Endodermal cell (in vitro differentiated cells): ENCODE data around the gene KIAA1671. TPM values are rescaled to one million over a fixed set of nuclear protein-coding genes. Genes with fewer than 3 reads are reported as not detected.
A peak's percentile ranks its signal among the peaks of the same experiment; 100 is the strongest.

ENCODE experiments used
- DNase-seq: peaks from one replicate; pipeline ENCODE4 v3.0.0-alpha.2; 2017
- H3K27ac ChIP-seq: 2 replicates; pipeline ENCODE4 v1.5.1; 2013; ENCODE audit warnings: mild to moderate bottlenecking, low read depth, low read length, moderate library complexity
- H3K27me3 ChIP-seq: 2 replicates; pipeline ENCODE4 v1.6.1; 2013; ENCODE audit warnings: mild to moderate bottlenecking, low read length, moderate library complexity; ENCODE audit not compliant: insufficient read depth, control insufficient read depth, poor library complexity, severe bottlenecking
- H3K36me3 ChIP-seq: 2 replicates; pipeline ENCODE4 v1.7.0; 2013; ENCODE audit warnings: mild to moderate bottlenecking, low read length, moderate library complexity; ENCODE audit not compliant: control insufficient read depth, insufficient read depth
- H3K4me1 ChIP-seq: one replicate; pipeline ENCODE4 v1.7.0; 2013; ENCODE audit warnings: low read length; ENCODE audit not compliant: control insufficient read depth, insufficient read depth
- H3K4me3 ChIP-seq: 2 replicates; pipeline ENCODE4 v1.5.1; 2013; ENCODE audit warnings: mild to moderate bottlenecking, low read length, moderate library complexity
- H3K9ac ChIP-seq: 2 replicates; pipeline ENCODE4 v1.6.1; 2013; ENCODE audit warnings: mild to moderate bottlenecking, low read length, moderate library complexity; ENCODE audit not compliant: poor library complexity, severe bottlenecking; ENCODE audit errors: extremely low read depth
- H3K9me3 ChIP-seq: 2 replicates; pipeline ENCODE4 v1.6.1; 2013; ENCODE audit warnings: mild to moderate bottlenecking, low read length, moderate library complexity; ENCODE audit not compliant: control insufficient read depth
- H3K27ac Mint-ChIP-seq: 2 replicates; pipeline ENCODE4 v1.8.0; 2020; ENCODE audit warnings: mixed read lengths
- H3K27me3 Mint-ChIP-seq: 2 replicates; pipeline ENCODE4 v1.8.0; 2021; ENCODE audit warnings: mild to moderate bottlenecking, mixed read lengths; ENCODE audit not compliant: insufficient read depth
- H3K36me3 Mint-ChIP-seq: 2 replicates; pipeline ENCODE4 v1.8.0; 2020; ENCODE audit warnings: low read depth, mixed read lengths
- H3K4me1 Mint-ChIP-seq: 2 replicates; pipeline ENCODE4 v1.8.0; 2020; ENCODE audit warnings: mixed read lengths
- H3K4me3 Mint-ChIP-seq: 2 replicates; pipeline ENCODE4 v1.8.0; 2020; ENCODE audit warnings: mild to moderate bottlenecking, moderate library complexity, mixed read lengths
- H3K9me3 Mint-ChIP-seq: 2 replicates; pipeline ENCODE4 v1.8.0; 2020; ENCODE audit warnings: mild to moderate bottlenecking, mixed read lengths
- WGBS, 2 experiments: methylation state at CpG; one replicate each; pipeline versions ENCODE4 v1.1.5 to v1.1.7; 2013; ENCODE audit warnings: missing lambda C conversion rate in 2 of 2, mixed read lengths in 1 of 2; ENCODE audit not compliant: insufficient coverage in 1 of 2, insufficient read length in 1 of 2; 5-methylcytosine and 5-hydroxymethylcytosine counted together
- total RNA-seq, 2 donors: library from RNA; stranded (reverse); fragmentation: NEBNext Ultra II Directional in 1 of 2; extraction: Animal tissue kit (Norgen Biotek cat#: 25700) in 1 of 2; gene quantifications; 2 replicates in 1 of 2; 3 replicates in 1 of 2; pipeline ENCODE4 v1.2.1, GENCODE V29; 2021
- TF ChIP-seq, protein P1 (sequence below): fragments of 200-600 bp; sonication (generic); conservative IDR thresholded peaks from 2 replicates; pipeline ENCODE4 v1.5.0; 2021; ENCODE audit warnings: antibody characterized with exemption, mild to moderate bottlenecking

Gene KIAA1671
- total RNA-seq, 2 donors from 2014 or later: 38.8 to 43.7 TPM

DNA sequence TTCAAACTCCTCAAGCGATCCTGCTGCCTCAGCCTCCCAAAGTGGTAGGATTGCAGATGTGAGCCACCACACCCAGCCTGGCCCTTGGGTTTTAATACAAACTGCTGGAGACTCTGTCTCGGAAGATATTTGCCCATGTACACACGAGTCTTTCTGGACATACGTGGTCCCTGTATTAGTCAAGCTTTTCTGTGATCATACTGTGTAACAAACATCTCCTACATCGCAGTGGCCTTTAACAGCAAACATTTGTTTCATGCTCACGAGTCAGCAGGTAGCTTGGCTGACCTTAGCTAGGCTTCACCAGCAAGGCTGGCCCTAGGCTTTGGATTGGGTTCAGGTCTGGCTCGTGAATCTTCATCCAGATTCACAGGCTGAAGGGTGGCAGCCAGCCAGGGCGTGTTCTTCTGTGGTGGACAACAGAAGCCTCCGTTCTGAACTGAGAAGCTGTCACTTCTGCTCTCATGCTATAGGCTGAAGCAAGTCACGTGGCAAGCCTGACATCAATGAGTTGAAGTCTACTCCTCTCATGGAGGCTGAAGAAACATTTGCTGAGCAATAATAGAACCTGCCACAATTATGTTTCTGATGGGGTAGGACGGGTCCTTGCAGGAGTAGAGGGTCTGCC lies 8.8 kb downstream of the KIAA1671 start:
- H3K9me3 ChIP-seq: peaks cover 6% of the 10 kb centered on the region
- Mint-ChIP-seq H3K9me3 (no peaks in the 10 kb centered on the region), H3K27me3 (no peaks in the 10 kb centered on the region), H3K4me1 (peaks cover 6% of the 10 kb centered on the region), H3K27ac (peak overlapping the region; percentile 10), H3K4me3 (no peak overlapping the region), H3K36me3 (peaks cover 28% of the 10 kb centered on the region)
- H3K9ac ChIP-seq: no peak overlapping the region
- H3K4me1 ChIP-seq: peaks cover 5% of the 10 kb centered on the region
- peaks cover 15% of the 10 kb centered on the region for H3K36me3 ChIP-seq
- 92 to 93% methylated on average over 10 to 11 of the region's 11 CpGs for WGBS, 2 experiments
- no peak overlapping the region for H3K27ac ChIP-seq
- no peak overlapping the region for H3K4me3 ChIP-seq
- TF ChIP-seq, protein P1, sequence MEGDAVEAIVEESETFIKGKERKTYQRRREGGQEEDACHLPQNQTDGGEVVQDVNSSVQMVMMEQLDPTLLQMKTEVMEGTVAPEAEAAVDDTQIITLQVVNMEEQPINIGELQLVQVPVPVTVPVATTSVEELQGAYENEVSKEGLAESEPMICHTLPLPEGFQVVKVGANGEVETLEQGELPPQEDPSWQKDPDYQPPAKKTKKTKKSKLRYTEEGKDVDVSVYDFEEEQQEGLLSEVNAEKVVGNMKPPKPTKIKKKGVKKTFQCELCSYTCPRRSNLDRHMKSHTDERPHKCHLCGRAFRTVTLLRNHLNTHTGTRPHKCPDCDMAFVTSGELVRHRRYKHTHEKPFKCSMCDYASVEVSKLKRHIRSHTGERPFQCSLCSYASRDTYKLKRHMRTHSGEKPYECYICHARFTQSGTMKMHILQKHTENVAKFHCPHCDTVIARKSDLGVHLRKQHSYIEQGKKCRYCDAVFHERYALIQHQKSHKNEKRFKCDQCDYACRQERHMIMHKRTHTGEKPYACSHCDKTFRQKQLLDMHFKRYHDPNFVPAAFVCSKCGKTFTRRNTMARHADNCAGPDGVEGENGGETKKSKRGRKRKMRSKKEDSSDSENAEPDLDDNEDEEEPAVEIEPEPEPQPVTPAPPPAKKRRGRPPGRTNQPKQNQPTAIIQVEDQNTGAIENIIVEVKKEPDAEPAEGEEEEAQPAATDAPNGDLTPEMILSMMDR: no peak
- no peak for DNase-seq
- no peaks in the 10 kb centered on the region for H3K27me3 ChIP-seq

DNA sequence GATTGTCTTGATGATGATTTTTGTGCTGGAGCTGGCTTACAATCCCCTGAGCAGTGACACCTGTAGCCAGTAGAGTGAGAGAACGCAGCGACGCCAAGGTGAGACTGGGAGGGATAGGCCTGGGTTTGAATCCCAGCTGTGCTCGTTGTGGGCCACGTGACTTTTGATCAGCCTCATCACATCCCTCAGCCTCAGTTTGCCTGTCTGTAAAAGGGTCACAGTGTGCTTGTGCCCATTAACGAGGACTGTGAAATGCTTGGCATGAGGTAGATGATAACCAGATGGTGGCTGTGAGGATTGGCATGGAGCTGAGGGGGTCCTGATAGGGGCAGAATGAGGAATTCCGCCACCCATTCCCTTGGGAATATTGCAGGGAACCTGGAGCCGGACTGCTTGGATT lies 9.6 kb downstream of the KIAA1671 start:
- Mint-ChIP-seq H3K27me3 (no peaks in the 10 kb centered on the region), H3K9me3 (no peaks in the 10 kb centered on the region), H3K27ac (peak overlapping the region; percentile 10), H3K36me3 (peaks cover 25% of the 10 kb centered on the region), H3K4me1 (peaks cover 8% of the 10 kb centered on the region), H3K4me3 (no peak overlapping the region)
- H3K9ac ChIP-seq: no peak overlapping the region
- DNase-seq: no peak
- H3K27ac ChIP-seq: no peak overlapping the region
- WGBS, 2 experiments: 94 to 100% methylated on average over 5 to 8 of the region's 8 CpGs
- H3K9me3 ChIP-seq: peaks cover 6% of the 10 kb centered on the region
- H3K36me3 ChIP-seq: peaks cover 15% of the 10 kb centered on the region
- TF ChIP-seq, protein P1: no peak
- H3K4me3 ChIP-seq: no peak overlapping the region
- no peaks in the 10 kb centered on the region for H3K27me3 ChIP-seq
- peaks cover 5% of the 10 kb centered on the region for H3K4me1 ChIP-seq

DNA sequence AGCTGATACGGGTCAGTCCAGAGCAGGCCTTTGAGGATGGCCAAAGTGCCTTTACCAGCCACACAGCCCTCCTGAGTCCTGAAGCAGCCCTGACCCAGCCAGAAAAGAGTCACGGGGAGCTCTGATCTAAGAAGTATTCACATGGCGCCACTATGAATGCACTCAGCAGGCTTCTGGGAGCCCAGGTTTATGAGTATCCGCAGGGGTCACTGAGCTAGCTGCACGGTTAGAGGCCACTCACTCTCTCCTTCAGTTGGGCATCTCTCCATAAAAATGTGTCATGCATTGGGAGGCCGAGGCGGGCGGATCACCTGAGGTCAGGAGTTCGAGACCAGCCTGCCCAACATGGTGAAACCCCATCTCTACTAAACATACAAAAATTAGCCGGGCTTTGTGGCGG lies 10.3 kb downstream of the KIAA1671 start:
- no peak overlapping the region for H3K4me3 Mint-ChIP-seq
- TF ChIP-seq, protein P1: no peak
- 96% methylated on average over 9 to 11 of the region's 11 CpGs for WGBS, 2 experiments

More for the DNA sequence above, 10.3 kb downstream of the KIAA1671 start:
- Histone ChIP-seq H3K27ac (no peak overlapping the region), H3K4me1 (peaks cover 5% of the 10 kb centered on the region), H3K4me3 (no peak overlapping the region), H3K9me3 (peaks cover 6% of the 10 kb centered on the region), H3K9ac (no peak overlapping the region), H3K27me3 (no peaks in the 10 kb centered on the region), H3K36me3 (peaks cover 15% of the 10 kb centered on the region)
- Mint-ChIP-seq H3K9me3 (no peaks in the 10 kb centered on the region), H3K4me1 (peaks cover 8% of the 10 kb centered on the region), H3K36me3 (peaks cover 27% of the 10 kb centered on the region), H3K27me3 (no peaks in the 10 kb centered on the region), H3K27ac (no peak overlapping the region)
- no peak for DNase-seq
